H1 (cell line): ENCODE measurements around the gene NR3C1. TPM values are rescaled to one million over a fixed set of nuclear protein-coding genes. Genes with fewer than 3 reads are reported as not detected.

Source experiments
- BACH1 ChIP-seq: IDR thresholded peaks from 2 replicates; pipeline ENCODE4 v1.6.1; 2012; ENCODE audit warnings: low read length, improper control_type of control experiment
- EP300 ChIP-seq, 2 experiments: IDR thresholded peaks; 1 replicate in 1 of 2; 2 replicates in 1 of 2; pipeline ENCODE4 v1.6.1; 2011 to 2012; ENCODE audit warnings: low read depth in 2 of 2, low read length in 2 of 2, mild to moderate bottlenecking in 2 of 2, borderline replicate concordance in 1 of 2, inconsistent platforms in 1 of 2, moderate library complexity in 1 of 2
- FOSL1 ChIP-seq: IDR thresholded peaks from 2 replicates; pipeline ENCODE4 v1.6.1; 2011; ENCODE audit warnings: mild to moderate bottlenecking, low read depth, low read length, moderate library complexity; ENCODE audit not compliant: insufficient read depth
- GABPA ChIP-seq: IDR thresholded peaks from 2 replicates; pipeline ENCODE4 v1.6.1; 2011; ENCODE audit warnings: mild to moderate bottlenecking, low read length, moderate library complexity, borderline replicate concordance; ENCODE audit not compliant: insufficient read depth
- GTF2F1 ChIP-seq: IDR thresholded peaks from 2 replicates; pipeline ENCODE4 v1.6.1; 2012; ENCODE audit warnings: low read depth, low read length, improper control_type of control experiment, borderline replicate concordance
- HDAC6 ChIP-seq: IDR thresholded peaks from one replicate; pipeline ENCODE4 v1.7.1; 2012; ENCODE audit warnings: low read depth, mild to moderate bottlenecking, inconsistent platforms, low read length, moderate library complexity
- JUND ChIP-seq: IDR thresholded peaks from 2 replicates; pipeline ENCODE4 v1.6.1; 2011; ENCODE audit warnings: mild to moderate bottlenecking, improper control_type of control experiment, low read length
- SAP30 ChIP-seq: fragments of 300-600 bp; sonication (generic); IDR thresholded peaks from 2 replicates; pipeline ENCODE4 v1.7.1; 2012; ENCODE audit warnings: low read length, moderate library complexity, mild to moderate bottlenecking, inconsistent platforms; ENCODE audit not compliant: insufficient read depth, insufficient replicate concordance
- TAF1 ChIP-seq: IDR thresholded peaks from 2 replicates; pipeline ENCODE4 v1.6.1; 2011; ENCODE audit warnings: mild to moderate bottlenecking, low read depth, low read length
- polyA plus RNA-seq, 7 experiments: library from polyadenylated mRNA; depleted of rRNA in 3 of 7; stranded (reverse) in 5 of 7; unstranded in 2 of 7; fragments of >200 nt in 5 of 7; fragments of 200-250 nt in 2 of 7; gene quantifications; 1 replicate in 5 of 7; 2 replicates in 1 of 7; 4 replicates in 1 of 7; pipeline versions ENCODE4 v1.2.1 to v1.2.3, GENCODE V29; 2011 to 2013; ENCODE audit warnings: missing spikeins in 2 of 7, mixed read lengths in 2 of 7
- total RNA-seq: library from RNA; stranded (reverse); fragmentation: NEBNext Ultra II Directional; extraction: Animal tissue kit (Norgen Biotek cat#: 25700); gene quantifications from 2 replicates; pipeline ENCODE4 v1.2.1, GENCODE V29; 2021
- TF ChIP-seq, protein P1 (sequence below): fragments of 300-600 bp; sonication (generic); IDR thresholded peaks from 2 replicates; pipeline ENCODE4 v1.7.1; 2012; ENCODE audit warnings: low read length, moderate library complexity, mild to moderate bottlenecking, inconsistent platforms; ENCODE audit not compliant: insufficient replicate concordance

The NR3C1 gene
- total and polyA plus RNA-seq, 2 of the 8 experiments (the other 6 are each of a cell fraction or from before 2014, with no cell fraction given), result 1.7 to 5.4 TPM

DNA sequence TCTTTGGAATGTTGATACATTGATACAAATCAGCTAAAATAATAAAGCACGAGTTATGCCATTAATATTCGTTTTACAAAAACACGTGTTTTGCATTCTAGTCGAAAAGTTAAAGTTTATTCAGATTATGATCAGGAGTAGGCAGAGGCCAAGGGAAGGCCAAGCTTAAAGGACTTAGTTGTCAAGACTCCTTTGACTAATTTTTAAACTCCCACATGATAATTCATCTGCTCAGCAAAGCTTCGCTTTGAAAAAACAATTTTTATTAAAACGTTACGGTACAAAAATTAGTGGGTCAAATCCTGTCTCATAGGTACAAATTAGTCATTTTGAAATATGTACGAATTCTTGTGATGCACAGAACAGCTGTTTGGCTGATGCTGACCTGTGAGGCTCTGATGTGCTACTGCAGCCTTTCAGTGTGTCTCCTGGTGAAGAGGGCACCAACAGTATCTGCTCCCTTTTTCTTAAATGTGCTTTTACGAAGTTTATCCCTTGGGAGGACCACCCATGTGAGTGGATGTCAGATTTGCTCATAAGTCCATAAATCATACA, 23.0 kb upstream of the NR3C1 start (continued):
- TF ChIP-seq, protein P1, sequence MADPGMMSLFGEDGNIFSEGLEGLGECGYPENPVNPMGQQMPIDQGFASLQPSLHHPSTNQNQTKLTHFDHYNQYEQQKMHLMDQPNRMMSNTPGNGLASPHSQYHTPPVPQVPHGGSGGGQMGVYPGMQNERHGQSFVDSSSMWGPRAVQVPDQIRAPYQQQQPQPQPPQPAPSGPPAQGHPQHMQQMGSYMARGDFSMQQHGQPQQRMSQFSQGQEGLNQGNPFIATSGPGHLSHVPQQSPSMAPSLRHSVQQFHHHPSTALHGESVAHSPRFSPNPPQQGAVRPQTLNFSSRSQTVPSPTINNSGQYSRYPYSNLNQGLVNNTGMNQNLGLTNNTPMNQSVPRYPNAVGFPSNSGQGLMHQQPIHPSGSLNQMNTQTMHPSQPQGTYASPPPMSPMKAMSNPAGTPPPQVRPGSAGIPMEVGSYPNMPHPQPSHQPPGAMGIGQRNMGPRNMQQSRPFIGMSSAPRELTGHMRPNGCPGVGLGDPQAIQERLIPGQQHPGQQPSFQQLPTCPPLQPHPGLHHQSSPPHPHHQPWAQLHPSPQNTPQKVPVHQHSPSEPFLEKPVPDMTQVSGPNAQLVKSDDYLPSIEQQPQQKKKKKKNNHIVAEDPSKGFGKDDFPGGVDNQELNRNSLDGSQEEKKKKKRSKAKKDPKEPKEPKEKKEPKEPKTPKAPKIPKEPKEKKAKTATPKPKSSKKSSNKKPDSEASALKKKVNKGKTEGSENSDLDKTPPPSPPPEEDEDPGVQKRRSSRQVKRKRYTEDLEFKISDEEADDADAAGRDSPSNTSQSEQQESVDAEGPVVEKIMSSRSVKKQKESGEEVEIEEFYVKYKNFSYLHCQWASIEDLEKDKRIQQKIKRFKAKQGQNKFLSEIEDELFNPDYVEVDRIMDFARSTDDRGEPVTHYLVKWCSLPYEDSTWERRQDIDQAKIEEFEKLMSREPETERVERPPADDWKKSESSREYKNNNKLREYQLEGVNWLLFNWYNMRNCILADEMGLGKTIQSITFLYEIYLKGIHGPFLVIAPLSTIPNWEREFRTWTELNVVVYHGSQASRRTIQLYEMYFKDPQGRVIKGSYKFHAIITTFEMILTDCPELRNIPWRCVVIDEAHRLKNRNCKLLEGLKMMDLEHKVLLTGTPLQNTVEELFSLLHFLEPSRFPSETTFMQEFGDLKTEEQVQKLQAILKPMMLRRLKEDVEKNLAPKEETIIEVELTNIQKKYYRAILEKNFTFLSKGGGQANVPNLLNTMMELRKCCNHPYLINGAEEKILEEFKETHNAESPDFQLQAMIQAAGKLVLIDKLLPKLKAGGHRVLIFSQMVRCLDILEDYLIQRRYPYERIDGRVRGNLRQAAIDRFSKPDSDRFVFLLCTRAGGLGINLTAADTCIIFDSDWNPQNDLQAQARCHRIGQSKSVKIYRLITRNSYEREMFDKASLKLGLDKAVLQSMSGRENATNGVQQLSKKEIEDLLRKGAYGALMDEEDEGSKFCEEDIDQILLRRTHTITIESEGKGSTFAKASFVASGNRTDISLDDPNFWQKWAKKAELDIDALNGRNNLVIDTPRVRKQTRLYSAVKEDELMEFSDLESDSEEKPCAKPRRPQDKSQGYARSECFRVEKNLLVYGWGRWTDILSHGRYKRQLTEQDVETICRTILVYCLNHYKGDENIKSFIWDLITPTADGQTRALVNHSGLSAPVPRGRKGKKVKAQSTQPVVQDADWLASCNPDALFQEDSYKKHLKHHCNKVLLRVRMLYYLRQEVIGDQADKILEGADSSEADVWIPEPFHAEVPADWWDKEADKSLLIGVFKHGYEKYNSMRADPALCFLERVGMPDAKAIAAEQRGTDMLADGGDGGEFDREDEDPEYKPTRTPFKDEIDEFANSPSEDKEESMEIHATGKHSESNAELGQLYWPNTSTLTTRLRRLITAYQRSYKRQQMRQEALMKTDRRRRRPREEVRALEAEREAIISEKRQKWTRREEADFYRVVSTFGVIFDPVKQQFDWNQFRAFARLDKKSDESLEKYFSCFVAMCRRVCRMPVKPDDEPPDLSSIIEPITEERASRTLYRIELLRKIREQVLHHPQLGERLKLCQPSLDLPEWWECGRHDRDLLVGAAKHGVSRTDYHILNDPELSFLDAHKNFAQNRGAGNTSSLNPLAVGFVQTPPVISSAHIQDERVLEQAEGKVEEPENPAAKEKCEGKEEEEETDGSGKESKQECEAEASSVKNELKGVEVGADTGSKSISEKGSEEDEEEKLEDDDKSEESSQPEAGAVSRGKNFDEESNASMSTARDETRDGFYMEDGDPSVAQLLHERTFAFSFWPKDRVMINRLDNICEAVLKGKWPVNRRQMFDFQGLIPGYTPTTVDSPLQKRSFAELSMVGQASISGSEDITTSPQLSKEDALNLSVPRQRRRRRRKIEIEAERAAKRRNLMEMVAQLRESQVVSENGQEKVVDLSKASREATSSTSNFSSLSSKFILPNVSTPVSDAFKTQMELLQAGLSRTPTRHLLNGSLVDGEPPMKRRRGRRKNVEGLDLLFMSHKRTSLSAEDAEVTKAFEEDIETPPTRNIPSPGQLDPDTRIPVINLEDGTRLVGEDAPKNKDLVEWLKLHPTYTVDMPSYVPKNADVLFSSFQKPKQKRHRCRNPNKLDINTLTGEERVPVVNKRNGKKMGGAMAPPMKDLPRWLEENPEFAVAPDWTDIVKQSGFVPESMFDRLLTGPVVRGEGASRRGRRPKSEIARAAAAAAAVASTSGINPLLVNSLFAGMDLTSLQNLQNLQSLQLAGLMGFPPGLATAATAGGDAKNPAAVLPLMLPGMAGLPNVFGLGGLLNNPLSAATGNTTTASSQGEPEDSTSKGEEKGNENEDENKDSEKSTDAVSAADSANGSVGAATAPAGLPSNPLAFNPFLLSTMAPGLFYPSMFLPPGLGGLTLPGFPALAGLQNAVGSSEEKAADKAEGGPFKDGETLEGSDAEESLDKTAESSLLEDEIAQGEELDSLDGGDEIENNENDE, result no peak
- no peak for TF ChIP-seq JUND
- TF ChIP-seq BACH1, result no peak
- TF ChIP-seq HDAC6, result no peak
- TF ChIP-seq GTF2F1, result no peak
- no peak for TF ChIP-seq FOSL1
- no peak for TF ChIP-seq EP300 (IDR thresholded peaks at IDR 0.05; ENCODE audit: borderline replicate concordance in 1 of 2, low read depth in 2 of 2, low read length in 2 of 2)
- no peak for TF ChIP-seq GABPA
- TF ChIP-seq TAF1, result no peak
- no peak for TF ChIP-seq SAP30
